HG02642 (cell line): ENCODE measurements around the gene THSD7B.

Experiments used
- ATAC-seq: cut with Tn5 transposase; IDR thresholded peaks from one replicate; pipeline ENCODE4 v1.9.1; 2021; ENCODE audit warnings: mild to moderate bottlenecking; ENCODE audit not compliant: unreplicated experiment, poor library complexity

THSD7B gene

GRCh38 chr2:137185378-137186078, 420.2 kb downstream of the THSD7B start:
- ATAC-seq = no peak

- ATAC-seq = no peak
Measured at GRCh38 chr2:137187216-137187615, 421.9 kb downstream of the THSD7B start.

- ATAC-seq = no peak
Measured at GRCh38 chr2:137190411-137191195, 425.3 kb downstream of the THSD7B start.

GRCh38 chr2:137192366-137193310, 427.3 kb downstream of the THSD7B start:
- ATAC-seq = no peak

GRCh38 chr2:137193401-137193800, 428.1 kb downstream of the THSD7B start:
- no peak for ATAC-seq

- no peak for ATAC-seq
Measured at GRCh38 chr2:137194111-137194510, 428.8 kb downstream of the THSD7B start.

- ATAC-seq = no peak
Measured at GRCh38 chr2:137199751-137200150, 434.4 kb downstream of the THSD7B start.

- no peak for ATAC-seq
Measured at GRCh38 chr2:137202318-137202717, 437.0 kb downstream of the THSD7B start.

GRCh38 chr2:137205324-137205723, 440.0 kb downstream of the THSD7B start:
- ATAC-seq = no peak

GRCh38 chr2:137206069-137206468, 440.7 kb downstream of the THSD7B start:
- ATAC-seq = no peak

- no peak for ATAC-seq
Measured at GRCh38 chr2:137207030-137207429, 441.7 kb downstream of the THSD7B start.

- no peak for ATAC-seq
Measured at GRCh38 chr2:137208431-137208891, 443.1 kb downstream of the THSD7B start.

GRCh38 chr2:137210039-137210438, 444.7 kb downstream of the THSD7B start:
- no peak for ATAC-seq

- no peak for ATAC-seq
Measured at GRCh38 chr2:137211761-137212160, 446.4 kb downstream of the THSD7B start.

- ATAC-seq = no peak
Measured at GRCh38 chr2:137220438-137220993, 455.2 kb downstream of the THSD7B start.

GRCh38 chr2:137221797-137222492, 456.6 kb downstream of the THSD7B start:
- no peak for ATAC-seq

GRCh38 chr2:137223722-137224121, 458.4 kb downstream of the THSD7B start:
- ATAC-seq = no peak

GRCh38 chr2:137228566-137228965, 463.2 kb downstream of the THSD7B start:
- no peak for ATAC-seq

GRCh38 chr2:137229834-137230233, 464.5 kb downstream of the THSD7B start:
- no peak for ATAC-seq

GRCh38 chr2:137231628-137232027, 466.3 kb downstream of the THSD7B start:
- no peak for ATAC-seq
